Measurements from ENCODE around the gene PHLDA2.

PHLDA2 gene

DNA sequence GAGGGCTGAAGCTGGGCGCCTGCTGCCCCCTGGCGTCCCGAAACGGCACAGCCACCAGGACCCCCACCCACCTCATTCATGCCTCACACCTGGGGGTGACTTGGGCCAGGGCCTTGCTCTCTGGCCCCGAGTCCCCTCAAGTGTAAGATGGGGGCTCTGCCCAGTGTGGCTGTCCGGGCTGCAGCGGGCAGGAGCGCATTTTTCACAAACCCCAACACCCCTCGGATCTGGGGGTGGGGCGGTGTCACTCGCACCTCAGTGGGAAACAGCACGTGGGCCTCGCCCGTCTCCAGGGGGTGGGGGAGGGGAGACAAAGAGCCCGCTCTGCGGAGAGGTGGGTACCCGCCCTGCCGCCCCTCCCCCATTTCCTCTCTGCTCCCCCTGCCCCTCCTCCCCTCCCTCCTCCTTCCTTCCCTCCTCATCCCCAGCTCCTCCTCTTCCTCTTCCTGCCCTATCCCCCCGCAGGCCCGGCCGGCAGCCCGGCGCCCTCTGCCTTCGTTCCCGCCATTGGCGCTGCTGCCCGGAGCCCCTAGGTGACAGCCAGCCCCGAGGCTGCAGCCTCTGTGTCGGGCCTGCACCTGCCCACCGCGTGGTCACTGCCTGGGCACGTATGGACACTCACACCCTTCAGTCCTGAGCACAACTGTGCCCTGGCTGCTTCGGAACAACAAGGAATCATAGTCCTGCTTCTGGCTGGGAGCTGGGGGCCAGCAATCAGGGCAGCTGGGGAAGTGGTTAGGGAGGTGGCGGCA, 36.8 kb downstream of the PHLDA2 start:
- peak; percentile 72 for DNase-seq

DNA sequence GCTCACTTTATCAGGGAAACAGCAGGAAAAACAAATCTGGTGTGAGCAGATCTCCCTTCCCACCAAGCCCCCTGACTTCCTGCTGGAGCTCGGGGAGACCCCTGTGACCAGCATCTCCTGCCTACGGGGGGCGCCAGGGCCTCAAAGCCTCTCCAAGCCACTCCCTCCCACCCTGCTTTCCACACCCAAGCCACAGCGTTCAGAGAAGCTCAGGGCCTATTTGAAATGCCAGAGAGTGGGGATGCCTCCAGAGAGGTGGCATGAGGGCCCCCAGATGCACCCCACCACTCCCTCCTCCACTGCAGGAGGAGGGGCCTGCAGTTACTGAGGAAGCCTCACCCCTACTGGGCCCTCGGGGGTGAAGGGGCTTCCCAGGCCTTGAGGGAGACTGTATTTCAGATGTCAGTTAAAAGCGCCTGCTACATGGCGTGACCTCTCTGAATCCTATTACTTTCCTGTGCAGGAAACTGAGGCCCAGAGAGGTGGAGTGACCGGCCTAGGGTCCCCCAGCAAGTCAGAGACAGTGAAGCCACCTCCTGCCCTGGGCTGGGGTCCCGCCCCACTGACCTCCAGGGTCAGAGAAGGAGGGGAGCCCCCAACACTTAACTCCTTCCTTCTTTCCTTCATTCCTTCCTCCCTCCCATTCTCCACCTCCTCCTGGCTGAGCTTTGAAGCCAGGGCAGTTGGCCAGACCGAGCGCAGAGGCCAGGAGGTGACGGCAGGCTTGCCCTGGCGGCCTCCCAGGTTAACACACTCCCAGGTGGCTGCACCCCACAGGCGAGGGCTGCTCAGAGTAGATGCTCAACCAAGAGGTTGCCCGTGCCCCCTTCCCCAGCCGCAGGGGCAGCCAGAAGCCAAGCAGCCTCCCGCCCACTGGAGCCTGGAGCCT, 37.6 kb downstream of the PHLDA2 start:
- no peak for DNase-seq

DNA sequence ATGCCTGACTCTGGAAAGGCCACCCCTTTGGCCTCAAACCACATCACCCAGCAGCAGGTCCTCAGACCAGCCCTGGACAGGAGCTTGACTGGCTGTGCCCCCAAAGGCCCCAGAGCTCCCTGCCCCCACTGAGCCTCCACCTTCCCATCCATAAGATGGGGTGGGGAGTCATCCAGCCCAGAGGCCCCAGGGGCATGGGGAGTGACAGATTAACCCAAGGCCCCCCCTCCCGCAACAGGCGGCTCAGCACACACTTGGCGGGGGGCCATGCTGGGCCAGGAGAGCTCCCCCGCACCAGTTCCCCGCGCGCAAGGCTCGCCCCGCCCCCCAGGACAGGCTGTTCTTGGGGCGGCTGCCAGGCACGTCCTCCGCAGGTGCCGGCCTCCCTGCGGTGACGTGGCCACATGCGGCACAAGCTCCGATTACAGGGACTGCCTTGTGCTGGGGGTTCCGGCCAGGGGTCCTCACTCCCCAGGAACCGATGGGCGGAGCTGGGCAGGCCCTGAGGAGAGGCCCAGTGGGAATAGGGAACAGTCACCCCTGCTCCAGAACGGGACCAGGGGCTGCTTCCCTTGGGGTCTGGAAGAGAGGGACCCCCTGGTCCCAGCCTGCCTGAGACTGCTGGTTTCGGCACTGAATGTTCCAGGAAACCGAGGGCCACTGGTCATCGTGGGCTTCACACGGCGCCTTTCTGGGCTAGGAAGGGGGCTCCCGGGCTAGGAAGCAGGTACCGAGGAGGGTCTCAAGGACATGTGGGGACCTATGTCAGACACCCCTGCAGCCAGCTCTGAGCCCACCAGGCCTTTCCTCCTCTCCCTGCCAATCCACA, 38.5 kb downstream of the PHLDA2 start:
- no peak for DNase-seq

- DNase-seq: no peak
Measured at GRCh38 chr11:2889362-2890273, 39.6 kb downstream of the PHLDA2 start.

DNA sequence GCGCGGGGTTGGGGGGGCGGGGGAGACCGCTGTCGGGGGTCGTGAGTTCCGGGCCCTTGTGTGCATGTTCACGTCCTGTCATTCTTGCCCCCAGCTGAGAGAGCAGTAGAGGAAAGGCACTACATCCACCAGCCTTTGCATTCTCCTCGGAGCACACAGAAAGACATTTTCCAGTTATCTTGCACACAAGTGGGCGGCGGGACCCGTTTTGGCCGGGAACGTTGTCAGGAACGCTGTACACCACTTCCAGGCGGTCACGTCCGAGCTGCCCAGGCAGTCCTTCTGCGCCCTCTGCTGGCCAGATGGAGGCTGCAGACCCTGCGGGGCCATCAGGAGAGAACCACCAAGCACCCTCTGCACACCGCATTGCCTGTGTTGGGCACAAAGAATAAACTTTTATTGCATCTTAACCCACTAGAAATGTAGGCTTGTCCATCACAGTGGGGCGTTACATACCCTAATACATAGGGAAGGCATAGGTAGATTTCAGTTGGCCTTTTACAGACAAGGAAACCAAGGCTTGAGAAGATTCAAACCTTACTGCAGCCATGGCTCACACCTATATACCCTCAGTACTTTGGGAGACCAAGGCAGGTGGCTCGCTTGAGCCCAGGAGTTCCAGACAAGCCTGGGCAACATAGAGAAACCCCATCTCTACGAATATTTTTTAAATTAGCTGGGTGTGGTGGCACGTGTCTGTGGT, 40.8 kb downstream of the PHLDA2 start:
- DNase-seq: peak; percentile 86

GRCh38 chr11:2887515-2888195, 41.6 kb downstream of the PHLDA2 start:
- no peak for DNase-seq

GRCh38 chr11:2886936-2887335, 42.3 kb downstream of the PHLDA2 start:
- no peak for DNase-seq

DNA sequence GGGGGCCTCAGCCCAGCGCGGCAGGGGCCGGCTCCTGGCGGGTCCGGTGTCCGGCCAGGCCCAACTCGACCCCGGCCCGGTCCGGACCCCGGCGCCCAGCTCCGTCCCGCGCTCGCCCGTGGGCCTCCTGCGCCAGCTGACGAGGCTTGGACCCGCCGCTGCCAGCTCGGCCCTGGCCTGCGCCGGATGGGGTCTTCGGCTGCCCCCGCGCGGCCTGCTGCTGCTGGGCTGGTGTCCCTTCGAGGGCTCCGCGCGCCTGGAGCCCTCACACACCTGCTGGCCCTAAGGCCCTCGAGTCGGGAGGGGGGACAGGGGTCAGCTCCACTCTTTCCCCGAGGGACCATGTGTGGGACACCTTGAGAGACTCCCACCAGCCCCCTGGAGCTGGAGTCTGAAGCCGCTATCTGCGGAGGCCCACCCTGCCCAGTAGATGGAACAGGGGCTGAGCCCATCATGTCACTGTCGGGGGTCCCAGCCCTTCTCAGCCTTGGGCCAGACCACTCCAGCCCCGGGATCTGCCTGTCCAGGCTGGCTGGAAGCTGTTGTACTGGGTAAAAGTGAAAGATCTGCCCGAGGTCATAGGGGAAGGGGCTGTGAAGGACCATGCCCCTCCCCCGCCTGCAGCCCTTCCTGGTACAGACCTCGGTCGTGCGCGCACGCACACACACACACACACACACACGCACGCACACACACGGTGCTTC, 42.9 kb downstream of the PHLDA2 start:
- DNase-seq: no peak

- peak; percentile 89 for DNase-seq
Measured at GRCh38 chr11:2885678-2886081, 43.5 kb downstream of the PHLDA2 start, which contains the start of gene CDKN1C. CDKN1C (minus strand) TSS chr11:2885775; CDS start chr11:2885456, 319 bp downstream.

DNA sequence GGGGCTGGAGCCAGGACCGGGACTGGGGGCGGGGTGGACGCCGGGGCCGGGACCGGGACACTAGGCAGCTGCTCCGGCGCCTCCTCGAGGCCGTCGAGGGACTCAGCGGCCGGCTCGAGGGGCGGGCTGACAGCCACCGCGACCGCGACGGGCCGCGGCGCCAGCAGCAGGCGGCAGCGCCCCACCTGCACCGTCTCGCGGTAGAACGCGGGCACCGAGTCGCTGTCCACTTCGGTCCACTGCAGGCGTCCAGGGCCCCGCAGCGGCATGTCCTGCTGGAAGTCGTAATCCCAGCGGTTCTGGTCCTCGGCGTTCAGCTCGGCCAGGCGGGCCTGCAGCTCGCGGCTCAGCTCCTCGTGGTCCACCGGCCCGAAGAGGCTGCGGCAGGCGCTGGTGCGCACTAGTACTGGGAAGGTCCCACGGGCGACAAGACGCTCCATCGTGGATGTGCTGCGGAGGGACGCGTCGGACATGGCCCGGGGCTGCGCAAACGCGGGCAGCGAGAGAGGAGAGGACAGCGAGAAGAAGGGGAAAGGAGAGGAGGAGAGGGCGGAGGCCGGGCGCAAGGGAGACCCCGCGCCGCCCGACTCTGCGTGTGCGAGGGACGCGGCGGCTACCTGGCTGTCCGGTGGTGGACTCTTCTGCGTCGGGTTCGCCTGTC, 44.1 kb downstream of the PHLDA2 start:
- DNase-seq: peak; percentile 34

DNA sequence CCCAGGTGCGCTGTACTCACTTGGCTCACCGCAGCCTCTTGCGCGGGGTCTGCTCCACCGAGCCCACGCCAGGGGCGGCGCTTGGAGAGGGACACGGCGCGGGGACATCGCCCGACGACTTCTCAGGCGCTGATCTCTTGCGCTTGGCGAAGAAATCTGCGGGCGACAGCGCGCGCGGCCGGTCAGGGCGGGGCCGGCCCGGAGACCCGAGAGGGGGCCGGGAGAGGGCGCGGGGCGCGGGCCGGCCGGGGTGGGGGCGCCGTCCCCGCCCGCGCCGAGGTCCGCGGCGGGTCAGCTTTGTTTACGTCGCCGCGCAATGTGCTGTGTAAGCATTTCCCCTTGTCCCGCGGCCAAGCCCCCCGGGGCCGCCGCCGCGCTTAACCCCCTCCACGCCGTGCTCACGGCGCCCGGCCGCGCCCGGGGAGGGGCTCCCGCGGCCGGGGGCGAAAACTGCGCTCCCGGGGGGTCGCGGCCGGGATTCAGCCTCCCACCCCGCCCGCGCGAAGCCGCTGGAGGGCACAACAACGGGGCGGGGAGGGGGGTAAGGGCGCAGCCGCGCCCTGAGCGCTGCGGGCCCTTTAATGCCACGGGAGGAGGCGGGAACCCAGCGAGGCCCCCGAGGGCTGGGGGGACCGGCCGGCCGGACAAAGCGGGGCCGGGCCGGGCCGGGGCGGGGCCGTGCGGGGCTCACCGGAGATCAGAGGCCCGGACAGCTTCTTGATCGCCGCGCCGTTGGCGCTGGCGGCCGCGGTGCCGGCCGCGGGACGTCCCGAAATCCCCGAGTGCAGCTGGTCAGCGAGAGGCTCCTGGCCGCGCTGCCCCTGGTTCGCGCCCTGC, 45.0 kb downstream of the PHLDA2 start:
- DNase-seq: no peak

DNA sequence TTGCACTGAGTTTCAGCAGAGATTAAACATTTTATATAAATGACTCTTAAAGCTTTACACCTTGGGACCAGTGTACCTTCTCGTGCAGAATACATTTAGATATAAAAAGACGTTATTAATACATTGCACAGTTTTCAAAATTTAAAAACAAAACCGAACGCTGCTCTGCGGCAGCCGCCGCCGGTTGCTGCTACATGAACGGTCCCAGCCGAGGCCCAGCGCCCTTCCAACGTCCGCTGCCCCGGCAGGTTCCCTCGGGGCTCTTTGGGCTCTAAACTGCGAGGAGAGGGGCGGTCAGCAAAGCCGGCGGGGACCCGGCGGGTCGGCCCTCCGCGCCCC, 45.6 kb downstream of the PHLDA2 start:
- no peak for DNase-seq

- no peak for DNase-seq
Measured at GRCh38 chr11:2882396-2883110, 46.7 kb downstream of the PHLDA2 start.

DNA sequence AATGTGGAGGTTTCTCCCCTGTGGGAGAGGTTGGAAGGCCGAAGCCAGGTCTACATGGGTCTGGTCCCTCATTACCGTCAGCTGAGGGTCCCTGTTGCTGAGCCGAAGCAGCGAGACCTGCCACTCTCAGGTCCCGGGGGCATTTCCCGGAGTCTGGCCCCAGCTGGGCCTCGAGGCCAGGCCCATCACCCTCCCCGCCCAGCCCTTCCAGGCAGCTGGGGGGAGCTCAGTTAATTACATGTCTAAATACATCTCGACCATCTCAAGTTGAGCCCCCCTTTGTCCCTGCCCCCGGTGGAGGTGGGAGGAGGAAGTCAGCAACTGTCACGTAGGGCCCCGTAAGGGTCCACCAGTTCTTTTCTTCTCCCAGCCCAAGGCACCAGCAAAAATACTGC, 47.2 kb downstream of the PHLDA2 start:
- DNase-seq: no peak

GRCh38 chr11:2881076-2881980, 47.9 kb downstream of the PHLDA2 start:
- DNase-seq: no peak

DNA sequence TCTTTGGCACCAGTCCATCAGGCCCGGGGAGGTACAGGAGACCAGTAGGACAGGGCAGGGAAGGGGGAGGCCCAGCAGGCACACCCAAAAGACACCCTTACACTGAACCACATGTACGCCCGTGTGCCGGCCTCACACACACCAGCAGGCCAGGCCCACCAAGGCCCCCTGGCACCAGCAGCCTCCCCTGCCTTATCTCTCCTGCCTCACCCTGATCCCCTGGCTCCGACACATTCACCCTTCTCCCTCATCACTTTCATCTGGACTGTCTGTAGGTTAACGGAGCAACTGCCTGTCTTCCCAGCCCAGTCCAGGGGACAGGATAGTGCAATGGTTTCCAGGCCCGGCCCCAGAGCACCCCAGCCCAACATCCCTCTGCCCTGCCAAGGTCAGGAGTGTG, 48.6 kb downstream of the PHLDA2 start:
- DNase-seq: no peak

DNA sequence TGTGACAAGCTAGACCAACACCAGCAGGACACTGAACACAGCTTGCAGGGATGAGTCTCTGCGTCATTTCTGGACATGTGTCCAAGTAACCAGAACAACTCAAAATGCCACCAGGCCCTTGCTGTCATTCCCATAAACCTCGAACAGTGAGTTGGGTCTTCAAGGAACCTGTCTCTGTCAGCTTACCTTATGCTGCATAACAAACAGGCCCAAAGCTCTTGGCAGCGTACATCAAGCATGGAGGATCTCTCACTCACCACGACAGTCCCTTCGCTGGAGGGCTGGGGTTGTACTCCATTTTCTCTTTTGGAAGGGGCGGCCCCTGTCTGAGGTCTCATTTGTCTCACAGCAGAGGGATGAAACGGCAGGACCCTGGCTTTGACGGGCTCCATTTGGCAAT, 50.4 kb downstream of the PHLDA2 start:
- DNase-seq: no peak
